ENCODE results near the gene DEFB108B.
"Not testable (repeated sequence)": the region's sequence is repeated elsewhere in the genome, so short reads cannot be mapped to it uniquely, and the experiment has no call there.

DEFB108B gene, protein sequence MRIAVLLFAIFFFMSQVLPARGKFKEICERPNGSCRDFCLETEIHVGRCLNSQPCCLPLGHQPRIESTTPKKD

DNA sequence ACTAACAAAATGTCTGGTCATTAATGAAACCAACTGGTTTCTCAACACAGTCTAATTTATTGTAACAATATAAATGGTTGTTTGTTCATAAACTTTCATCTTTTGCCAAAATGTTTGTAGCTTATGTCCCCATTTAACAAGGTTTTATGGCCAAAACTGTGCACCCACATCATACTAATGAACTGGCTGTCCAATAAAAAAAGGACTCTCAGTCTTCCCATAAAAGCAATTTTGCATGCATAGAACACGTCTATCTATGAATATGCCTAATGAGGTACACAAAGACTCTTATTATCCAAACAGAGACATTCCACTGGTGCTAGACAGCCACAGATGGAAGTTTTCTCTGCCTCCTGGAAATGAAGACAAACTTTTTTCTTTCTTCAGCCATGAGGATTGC is at the start of gene DEFB108B:
DEFB108B (plus strand) TSS at position 390 of the 400 bp plus-strand sequence; CDS start at position 390, 0 bp downstream.
- H3K4me3 Mint-ChIP-seq; H3K36me3 Mint-ChIP-seq (ENCODE audit: low read depth); H3K27ac Mint-ChIP-seq; H3K9me3 Mint-ChIP-seq; H3K4me1 Mint-ChIP-seq (ENCODE audit: low read depth); intact Hi-C loops (cut with micrococcal nuclease); H3K27me3 Mint-ChIP-seq: not testable (repeated sequence)

DNA sequence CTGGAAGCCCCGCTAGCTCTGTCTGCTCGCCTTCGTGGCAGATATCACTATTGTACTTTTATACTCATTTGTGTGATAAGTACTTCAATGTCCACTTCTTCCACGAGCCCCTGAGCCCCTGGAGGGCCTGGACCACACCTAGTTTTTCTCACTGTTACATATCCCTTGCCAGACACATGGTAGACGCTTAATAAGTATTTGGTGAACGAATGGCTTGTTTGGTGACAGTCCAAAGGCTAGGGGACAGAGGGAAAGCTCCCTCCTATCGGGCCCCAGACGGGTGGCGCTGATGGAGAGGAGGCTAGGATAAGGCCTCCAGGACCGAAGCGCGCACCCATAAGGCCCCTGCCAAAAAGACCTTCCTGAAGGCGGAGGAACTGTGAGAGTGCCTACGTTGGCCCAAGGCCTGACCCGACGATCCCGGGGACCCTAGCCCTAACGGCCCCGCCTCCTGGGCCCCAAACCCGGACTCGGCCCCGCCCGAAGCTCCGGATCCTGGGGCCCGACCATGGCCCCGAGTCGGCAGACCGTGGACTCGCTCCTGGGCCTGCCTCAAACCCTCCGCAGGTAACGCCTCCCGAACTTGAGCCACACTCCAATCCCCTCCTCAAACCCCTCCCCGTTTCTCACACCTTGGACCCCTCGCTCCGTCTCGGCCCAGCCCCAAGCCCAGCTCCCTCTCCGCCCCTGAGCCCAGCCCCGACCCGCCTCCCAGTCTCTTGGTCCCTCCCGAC is 46.7 kb upstream of the DEFB108B start:
- peaks cover 14% of the 10 kb centered on the region for H3K4me1 Mint-ChIP-seq (ENCODE audit: low read depth)
- H3K9me3 Mint-ChIP-seq; intact Hi-C loops (cut with micrococcal nuclease): not testable (repeated sequence)
- H3K27ac Mint-ChIP-seq = peak overlapping the region; percentile 100
- peaks cover 15% of the 10 kb centered on the region for H3K36me3 Mint-ChIP-seq (ENCODE audit: low read depth)
- peaks cover 17% of the 10 kb centered on the region for H3K27me3 Mint-ChIP-seq
- H3K4me3 Mint-ChIP-seq = peak overlapping the region; percentile 99

DNA sequence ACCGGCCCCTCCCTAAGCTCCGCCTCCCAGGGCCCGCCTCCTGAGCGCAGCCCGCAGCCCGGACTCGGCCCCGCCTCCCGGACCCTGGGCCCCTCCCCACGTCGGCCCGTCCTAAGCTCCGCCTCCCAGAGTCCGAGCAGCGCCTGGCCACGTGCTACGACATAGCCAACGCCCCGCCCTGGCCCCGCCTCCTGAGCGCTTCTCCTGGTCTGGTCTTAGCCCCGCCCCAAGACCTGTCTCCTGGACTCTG is 46.2 kb upstream of the DEFB108B start:
- H3K27ac Mint-ChIP-seq = peak overlapping the region; percentile 100
- H3K36me3 Mint-ChIP-seq (ENCODE audit: low read depth) = peaks cover 16% of the 10 kb centered on the region
- peaks cover 14% of the 10 kb centered on the region for H3K4me1 Mint-ChIP-seq (ENCODE audit: low read depth)
- H3K4me3 Mint-ChIP-seq = peak overlapping the region; percentile 99
- H3K27me3 Mint-ChIP-seq = peaks cover 12% of the 10 kb centered on the region
- H3K9me3 Mint-ChIP-seq; intact Hi-C loops (cut with micrococcal nuclease): not testable (repeated sequence)

DNA sequence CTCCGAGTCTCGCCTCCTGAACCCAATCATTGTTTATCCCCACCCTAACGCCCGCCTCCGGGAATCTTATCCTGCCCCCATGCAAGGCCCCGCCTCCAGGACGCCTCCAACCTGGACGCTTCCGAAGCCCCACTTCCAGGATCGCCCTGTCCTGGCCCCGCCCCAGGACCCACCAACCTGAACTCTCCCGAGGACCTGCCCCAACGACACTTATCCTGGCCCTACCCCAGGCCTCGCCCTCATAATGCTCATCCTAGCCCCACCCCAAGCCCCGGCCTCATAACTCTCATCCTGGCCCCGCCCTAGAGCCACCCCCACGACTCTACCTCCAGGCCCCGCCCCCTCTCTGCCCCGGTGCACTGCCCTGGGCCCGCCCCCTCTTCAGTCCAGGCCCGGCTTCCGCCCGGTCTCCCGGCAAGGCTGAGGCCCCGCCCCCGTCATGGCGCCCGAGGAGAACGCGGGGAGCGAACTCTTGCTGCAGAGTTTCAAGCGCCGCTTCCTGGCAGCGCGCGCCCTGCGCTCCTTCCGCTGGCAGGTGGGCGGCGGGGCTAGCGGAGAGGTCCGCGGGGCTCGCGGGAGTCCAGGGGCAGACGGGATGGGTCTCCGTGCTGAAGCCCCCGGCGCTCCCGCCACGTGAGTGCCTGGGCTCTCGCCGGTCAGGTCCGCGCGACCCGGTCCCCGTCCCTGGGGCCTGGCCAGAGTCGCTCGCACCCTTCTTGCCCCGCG is 45.7 kb upstream of the DEFB108B start:
- H3K4me1 Mint-ChIP-seq (ENCODE audit: low read depth) = peaks cover 14% of the 10 kb centered on the region
- intact Hi-C loops (cut with micrococcal nuclease) = no loop called here
- peaks cover 16% of the 10 kb centered on the region for H3K36me3 Mint-ChIP-seq (ENCODE audit: low read depth)
- H3K9me3 Mint-ChIP-seq = no peaks in the 10 kb centered on the region
- peaks cover 12% of the 10 kb centered on the region for H3K27me3 Mint-ChIP-seq
- H3K4me3 Mint-ChIP-seq = peak overlapping the region; percentile 99
- peak overlapping the region; percentile 100 for H3K27ac Mint-ChIP-seq

DNA sequence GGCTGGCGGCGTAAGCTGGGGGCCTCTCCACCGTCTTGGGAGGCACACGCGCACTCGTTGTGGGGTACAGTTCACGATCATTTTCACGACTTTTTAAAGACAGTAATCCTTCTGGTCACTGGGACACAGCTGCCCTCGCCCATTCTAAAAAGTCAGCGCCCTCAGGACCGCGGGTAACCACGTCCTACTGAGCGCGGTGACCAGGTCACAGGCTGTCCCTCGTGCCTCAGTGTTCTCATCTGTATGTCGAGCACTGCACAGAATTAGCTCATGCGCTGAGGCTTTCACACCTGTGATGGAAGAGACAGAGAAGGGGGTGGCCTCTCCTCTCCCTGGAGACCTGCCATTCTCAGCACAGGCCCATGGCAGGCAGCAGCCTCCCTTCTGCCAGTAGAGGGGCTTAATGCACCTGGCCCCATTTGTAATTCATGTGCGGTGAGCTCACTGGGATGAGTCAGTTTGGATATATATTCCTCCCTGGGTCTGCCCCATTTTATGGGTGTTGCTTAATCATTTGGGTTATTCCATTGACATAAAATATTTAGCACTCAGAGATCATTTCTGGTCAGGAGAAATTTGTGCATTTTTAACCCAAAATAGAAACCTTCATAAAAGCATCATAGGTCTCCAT is 45.1 kb upstream of the DEFB108B start:
- H3K27me3 Mint-ChIP-seq; intact Hi-C loops (cut with micrococcal nuclease); H3K9me3 Mint-ChIP-seq: not testable (repeated sequence)
- H3K36me3 Mint-ChIP-seq (ENCODE audit: low read depth) = peaks cover 16% of the 10 kb centered on the region
- peaks cover 17% of the 10 kb centered on the region for H3K4me1 Mint-ChIP-seq (ENCODE audit: low read depth)
- peak overlapping the region; percentile 100 for H3K27ac Mint-ChIP-seq
- H3K4me3 Mint-ChIP-seq = peak overlapping the region; percentile 99

DNA sequence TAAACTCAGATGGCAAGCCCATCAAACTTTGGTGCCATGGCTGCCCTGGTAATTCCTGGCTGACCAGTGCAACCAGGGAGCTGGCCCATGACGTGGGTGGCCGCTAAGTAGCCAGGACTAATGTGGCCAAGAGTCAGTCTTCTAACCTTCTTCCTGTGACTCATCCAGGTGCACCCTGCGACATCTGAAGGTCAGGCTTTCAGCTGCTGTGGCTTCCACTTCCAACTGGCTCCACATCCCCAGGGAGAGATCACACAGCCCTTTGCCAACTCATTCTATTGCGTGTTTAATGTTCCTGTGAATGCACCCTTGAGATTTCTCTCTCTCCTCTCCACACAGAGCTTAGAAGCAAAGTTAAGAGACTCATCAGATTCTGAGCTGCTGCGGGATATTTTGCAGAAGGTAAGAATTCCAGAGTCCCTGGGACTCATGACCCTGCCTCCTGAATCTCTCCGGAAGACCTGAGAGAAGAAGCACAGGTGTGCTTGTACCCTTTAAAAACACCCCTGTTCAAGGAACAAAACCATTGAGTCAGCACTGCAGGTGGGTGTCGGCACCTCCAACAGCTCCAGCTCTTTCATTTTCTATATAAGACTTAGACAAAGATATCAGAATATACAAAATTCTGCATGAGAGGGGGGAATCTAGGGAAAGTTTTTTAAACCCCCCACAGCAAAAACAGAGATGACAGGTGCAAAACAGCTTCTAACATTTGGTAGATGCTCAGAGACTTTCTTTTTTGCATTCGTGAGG is 43.4 kb upstream of the DEFB108B start:
- intact Hi-C loops (cut with micrococcal nuclease); H3K9me3 Mint-ChIP-seq; H3K27ac Mint-ChIP-seq; H3K27me3 Mint-ChIP-seq; H3K4me3 Mint-ChIP-seq: not testable (repeated sequence)
- H3K4me1 Mint-ChIP-seq (ENCODE audit: low read depth) = peaks cover 19% of the 10 kb centered on the region
- H3K36me3 Mint-ChIP-seq (ENCODE audit: low read depth) = peaks cover 16% of the 10 kb centered on the region

DNA sequence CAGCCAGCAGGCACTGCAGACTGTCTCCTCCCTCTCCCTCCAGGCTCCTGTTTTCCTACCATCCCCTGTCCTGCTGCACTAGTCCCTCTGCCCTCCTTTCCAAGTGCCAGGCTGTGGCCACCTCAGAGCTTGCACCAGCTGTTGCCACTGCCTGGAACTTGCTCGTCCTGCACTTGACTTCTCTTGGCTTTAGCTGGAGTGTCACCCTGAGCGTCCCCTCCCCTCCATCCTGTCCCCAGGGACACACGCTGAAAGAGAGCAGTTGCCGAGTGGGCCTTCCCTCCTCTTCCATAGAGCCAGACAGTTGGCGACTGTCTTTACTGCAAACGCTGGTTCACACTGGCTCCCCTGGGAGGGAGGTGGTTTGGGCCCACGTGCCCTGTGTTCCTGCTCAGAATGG is 41.9 kb upstream of the DEFB108B start:
- H3K9me3 Mint-ChIP-seq; H3K27me3 Mint-ChIP-seq; H3K4me3 Mint-ChIP-seq; H3K27ac Mint-ChIP-seq; intact Hi-C loops (cut with micrococcal nuclease): not testable (repeated sequence)
- Mint-ChIP-seq H3K36me3 (ENCODE audit: low read depth) (peaks cover 19% of the 10 kb centered on the region), H3K4me1 (ENCODE audit: low read depth) (peaks cover 15% of the 10 kb centered on the region)

DNA sequence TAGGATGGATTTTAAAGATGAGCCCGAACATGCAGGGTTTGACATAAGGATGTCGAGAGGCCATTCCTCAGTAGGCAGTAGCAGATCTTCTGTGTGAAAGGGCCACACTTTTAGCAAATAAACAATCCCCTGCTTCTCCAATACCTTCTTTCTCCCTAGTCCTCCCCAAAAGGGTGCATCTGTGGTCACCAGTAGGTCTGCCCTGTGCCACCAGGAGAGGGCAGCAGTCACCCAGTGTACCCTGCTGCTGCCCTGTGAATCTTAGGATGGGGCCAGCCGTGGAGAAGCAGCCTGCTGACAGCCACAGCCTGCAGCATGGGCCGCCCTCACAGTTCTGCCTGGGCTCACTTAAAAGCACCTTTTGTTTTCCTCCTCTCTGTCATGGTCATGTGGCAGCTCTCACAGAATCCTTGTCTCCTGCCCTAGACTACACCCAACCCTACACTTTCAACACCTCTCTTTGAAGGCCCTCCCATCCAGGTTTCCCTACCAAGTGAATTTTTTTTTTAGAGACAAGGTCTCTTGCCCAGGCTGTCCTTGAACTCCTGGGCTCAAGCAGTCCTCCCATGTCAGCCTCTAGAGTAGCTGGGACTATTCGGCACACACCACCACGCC is 40.3 kb upstream of the DEFB108B start:
- H3K4me3 Mint-ChIP-seq; intact Hi-C loops (cut with micrococcal nuclease); H3K9me3 Mint-ChIP-seq; H3K27ac Mint-ChIP-seq; H3K27me3 Mint-ChIP-seq: not testable (repeated sequence)
- H3K4me1 Mint-ChIP-seq (ENCODE audit: low read depth) = peaks cover 14% of the 10 kb centered on the region
- peaks cover 18% of the 10 kb centered on the region for H3K36me3 Mint-ChIP-seq (ENCODE audit: low read depth)

DNA sequence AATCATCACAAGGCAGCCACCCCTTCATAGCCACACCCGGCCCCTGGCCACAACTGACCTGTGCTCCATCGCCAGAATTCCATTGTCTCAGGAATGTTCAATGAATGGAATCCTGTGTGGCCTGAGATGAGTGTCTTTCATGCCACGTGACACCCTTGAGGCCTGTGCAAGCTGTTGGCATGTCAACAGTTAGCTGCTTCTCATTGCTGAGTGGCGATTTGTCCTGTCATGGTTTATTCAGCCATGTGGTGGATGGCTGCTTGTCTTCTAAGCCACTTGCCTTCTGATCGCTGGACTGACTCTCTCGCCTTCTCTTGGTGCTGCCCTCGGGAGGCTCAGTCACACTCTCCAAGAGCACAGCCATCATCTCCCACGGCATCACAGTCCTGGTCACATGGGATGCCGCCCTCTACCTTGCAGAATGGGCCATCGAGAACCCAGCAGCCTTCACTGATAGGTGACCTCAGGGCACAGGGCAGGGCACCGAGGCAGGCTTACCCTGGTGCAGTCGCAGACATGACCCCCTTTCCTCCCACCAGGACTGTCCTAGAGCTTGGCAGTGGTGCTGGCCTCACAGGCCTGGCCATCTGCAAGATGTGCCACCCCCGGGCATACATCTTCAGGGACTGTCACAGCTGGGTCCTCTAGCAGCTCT is 38.5 kb upstream of the DEFB108B start:
- H3K9me3 Mint-ChIP-seq; H3K4me3 Mint-ChIP-seq; H3K4me1 Mint-ChIP-seq (ENCODE audit: low read depth); H3K27me3 Mint-ChIP-seq; H3K27ac Mint-ChIP-seq; intact Hi-C loops (cut with micrococcal nuclease): not testable (repeated sequence)
- H3K36me3 Mint-ChIP-seq (ENCODE audit: low read depth) = peaks cover 18% of the 10 kb centered on the region

DNA sequence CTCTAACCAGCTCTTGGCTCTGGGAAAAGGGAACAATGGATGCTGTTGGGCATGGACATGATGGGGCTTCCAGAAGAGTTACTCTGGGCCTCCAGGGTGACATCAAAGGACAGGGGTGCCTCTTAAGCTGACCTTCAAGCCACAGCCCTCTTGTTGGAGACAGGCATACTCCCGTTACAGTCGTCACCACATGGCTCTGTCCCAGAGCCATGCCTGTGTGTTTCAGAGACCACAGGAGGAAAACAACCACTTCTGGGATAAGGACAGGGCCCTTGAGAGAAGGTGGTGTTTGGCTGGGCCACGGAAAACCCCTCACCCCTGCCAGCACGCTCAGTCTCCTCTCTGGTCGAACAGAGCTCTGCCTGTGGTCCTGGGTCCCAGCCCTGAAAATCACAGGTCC is 37.8 kb upstream of the DEFB108B start:
- H3K4me1 Mint-ChIP-seq (ENCODE audit: low read depth); H3K27me3 Mint-ChIP-seq; H3K4me3 Mint-ChIP-seq; H3K9me3 Mint-ChIP-seq; intact Hi-C loops (cut with micrococcal nuclease); H3K27ac Mint-ChIP-seq: not testable (repeated sequence)
- peaks cover 18% of the 10 kb centered on the region for H3K36me3 Mint-ChIP-seq (ENCODE audit: low read depth)

DNA sequence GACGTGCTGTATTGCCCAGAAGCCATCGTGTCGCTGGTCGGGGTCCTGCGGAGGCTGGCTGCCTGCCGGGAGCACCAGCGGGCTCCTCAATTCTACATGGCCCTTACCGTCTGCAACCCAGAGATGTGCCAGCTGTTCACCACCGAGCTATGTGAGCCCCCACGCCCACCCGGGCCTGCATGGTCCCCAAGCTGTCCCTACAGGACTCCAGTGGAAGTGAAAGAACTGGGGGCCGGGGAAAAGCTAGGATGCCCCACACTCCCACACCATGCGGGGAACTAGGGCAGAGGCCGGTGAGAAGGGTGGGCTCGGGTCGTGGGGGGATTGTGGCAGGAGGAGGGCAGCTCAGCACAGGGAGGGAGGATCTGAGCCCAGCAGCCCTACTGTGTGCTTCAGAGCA is 37.0 kb upstream of the DEFB108B start:
- H3K27ac Mint-ChIP-seq; intact Hi-C loops (cut with micrococcal nuclease); H3K4me3 Mint-ChIP-seq; H3K27me3 Mint-ChIP-seq; H3K9me3 Mint-ChIP-seq: not testable (repeated sequence)
- Mint-ChIP-seq H3K36me3 (ENCODE audit: low read depth) (peaks cover 15% of the 10 kb centered on the region), H3K4me1 (ENCODE audit: low read depth) (peaks cover 15% of the 10 kb centered on the region)

DNA sequence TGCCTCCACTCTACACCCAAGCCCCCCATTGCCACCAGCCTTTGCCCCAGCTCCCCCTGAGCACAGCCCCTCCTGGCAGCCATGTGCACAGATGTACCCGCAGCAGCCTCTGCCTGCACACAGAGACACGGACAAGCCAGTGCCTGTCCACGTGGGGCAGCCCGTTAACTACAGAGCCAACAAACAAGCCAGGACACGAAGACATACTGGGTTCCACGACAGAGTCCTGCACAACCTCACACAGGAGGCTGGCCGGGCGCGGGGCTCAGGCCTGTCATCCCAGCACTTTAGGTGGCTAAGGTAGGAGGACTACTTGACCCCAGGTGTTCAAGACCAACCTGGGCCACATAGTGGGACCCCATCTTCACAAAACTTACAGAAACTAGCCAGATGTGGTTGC is 36.2 kb upstream of the DEFB108B start:
- intact Hi-C loops (cut with micrococcal nuclease); H3K9me3 Mint-ChIP-seq; H3K27ac Mint-ChIP-seq; H3K4me3 Mint-ChIP-seq; H3K27me3 Mint-ChIP-seq: not testable (repeated sequence)
- Mint-ChIP-seq H3K36me3 (ENCODE audit: low read depth) (peaks cover 12% of the 10 kb centered on the region), H3K4me1 (ENCODE audit: low read depth) (peaks cover 15% of the 10 kb centered on the region)

DNA sequence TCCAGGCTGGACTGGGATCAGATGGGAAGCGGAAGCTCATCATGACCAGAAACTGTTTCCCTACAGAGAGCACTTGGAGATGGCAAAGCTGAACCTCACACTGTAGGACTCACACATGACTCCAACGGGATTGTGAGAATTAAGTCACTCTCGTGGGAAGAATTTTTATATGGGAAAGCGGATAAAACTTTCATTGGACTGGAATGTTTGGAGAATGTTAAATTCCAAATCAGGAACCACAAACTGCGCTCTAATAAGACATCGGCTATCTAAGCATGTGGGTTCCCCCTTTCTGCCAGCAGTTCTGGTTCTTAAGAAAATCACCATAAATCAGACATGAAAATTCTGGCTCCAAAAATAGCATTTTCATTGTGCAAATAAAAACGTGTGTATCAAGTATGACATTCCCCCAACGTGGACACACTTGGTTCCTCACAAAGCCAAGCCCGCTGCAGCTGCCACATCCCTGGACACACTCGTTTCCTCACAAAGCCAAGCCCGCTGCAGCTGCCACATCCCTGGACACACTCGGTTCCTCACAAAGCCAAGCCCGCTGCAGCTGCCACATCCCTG is 33.4 kb upstream of the DEFB108B start:
- Mint-ChIP-seq H3K27ac (peak overlapping the region; percentile 69), H3K36me3 (ENCODE audit: low read depth) (peaks cover 12% of the 10 kb centered on the region)
- H3K4me1 Mint-ChIP-seq (ENCODE audit: low read depth); H3K4me3 Mint-ChIP-seq; H3K9me3 Mint-ChIP-seq; H3K27me3 Mint-ChIP-seq: not testable (repeated sequence)
- intact Hi-C loops (cut with micrococcal nuclease) = loop anchor here (5.0 kb wide), 1 partner anchor 633 kb away; the partner anchor contains the start of gene CLPB

All from dendritic cell treated with granulocyte-macrophage colony-stimulating factor and Interleukin-4, amounts not matched to agents 40 ng/mL and 50 ng/mL, for 4 days (primary cell).